Measurements from ENCODE around the gene ZBTB7C.

The ZBTB7C gene

GRCh38 chr18:48320639-48320945 is 88.6 kb downstream of the ZBTB7C start:
- DNase-seq: no peak

- no peak for DNase-seq
Observed at GRCh38 chr18:48319801-48320638, 89.2 kb downstream of the ZBTB7C start.

GRCh38 chr18:48318436-48318835 is 90.7 kb downstream of the ZBTB7C start:
- no peak for DNase-seq

GRCh38 chr18:48317781-48318381 is 91.3 kb downstream of the ZBTB7C start:
- DNase-seq: no peak

GRCh38 chr18:48316177-48316576 is 93.0 kb downstream of the ZBTB7C start:
- no peak for DNase-seq

- DNase-seq: no peak
Observed at GRCh38 chr18:48314690-48315089, 94.5 kb downstream of the ZBTB7C start.

GRCh38 chr18:48313792-48314191 is 95.4 kb downstream of the ZBTB7C start:
- DNase-seq: no peak

- DNase-seq: no peak
Observed at GRCh38 chr18:48312066-48312465, 97.1 kb downstream of the ZBTB7C start.

- DNase-seq: no peak
Observed at GRCh38 chr18:48310999-48311398, 98.2 kb downstream of the ZBTB7C start.

GRCh38 chr18:48310353-48310752 is 98.8 kb downstream of the ZBTB7C start:
- no peak for DNase-seq

- no peak for DNase-seq
Observed at GRCh38 chr18:48308755-48309575, 100.2 kb downstream of the ZBTB7C start.

- DNase-seq: no peak
Observed at GRCh38 chr18:48308027-48308635, 101.1 kb downstream of the ZBTB7C start.

GRCh38 chr18:48306838-48307237 is 102.3 kb downstream of the ZBTB7C start:
- DNase-seq: no peak

- DNase-seq: no peak
Observed at GRCh38 chr18:48304906-48305693, 104.1 kb downstream of the ZBTB7C start.

- no peak for DNase-seq
Observed at GRCh38 chr18:48303883-48304282, 105.3 kb downstream of the ZBTB7C start.

GRCh38 chr18:48302736-48303135 is 106.4 kb downstream of the ZBTB7C start:
- DNase-seq: no peak

- DNase-seq: no peak
Observed at GRCh38 chr18:48300463-48300961, 108.7 kb downstream of the ZBTB7C start.

- DNase-seq: no peak
Observed at GRCh38 chr18:48297139-48297538, 112.0 kb downstream of the ZBTB7C start.

GRCh38 chr18:48296581-48296980 is 112.6 kb downstream of the ZBTB7C start:
- no peak for DNase-seq

- no peak for DNase-seq
Observed at GRCh38 chr18:48295586-48296311, 113.4 kb downstream of the ZBTB7C start.

- no peak for DNase-seq
Observed at GRCh38 chr18:48294899-48295585, 114.1 kb downstream of the ZBTB7C start.

Data from stimulated activated naive CD4-positive, alpha-beta T cell (primary cell).